Smooth muscle cell of trachea (primary cell): ENCODE results near the gene RPL22L1. TPM values are rescaled to one million over a fixed set of nuclear protein-coding genes. Genes with fewer than 3 reads are reported as not detected.

ENCODE experiments used
- total RNA-seq: library from RNA; depleted of rRNA; stranded (reverse); fragments of >200 nt; gene quantifications from 2 replicates; pipeline ENCODE4 v1.2.1, GENCODE V29; 2014

Gene RPL22L1
- total RNA-seq = 73.3 and 335 TPM in 2 replicates

DNA sequence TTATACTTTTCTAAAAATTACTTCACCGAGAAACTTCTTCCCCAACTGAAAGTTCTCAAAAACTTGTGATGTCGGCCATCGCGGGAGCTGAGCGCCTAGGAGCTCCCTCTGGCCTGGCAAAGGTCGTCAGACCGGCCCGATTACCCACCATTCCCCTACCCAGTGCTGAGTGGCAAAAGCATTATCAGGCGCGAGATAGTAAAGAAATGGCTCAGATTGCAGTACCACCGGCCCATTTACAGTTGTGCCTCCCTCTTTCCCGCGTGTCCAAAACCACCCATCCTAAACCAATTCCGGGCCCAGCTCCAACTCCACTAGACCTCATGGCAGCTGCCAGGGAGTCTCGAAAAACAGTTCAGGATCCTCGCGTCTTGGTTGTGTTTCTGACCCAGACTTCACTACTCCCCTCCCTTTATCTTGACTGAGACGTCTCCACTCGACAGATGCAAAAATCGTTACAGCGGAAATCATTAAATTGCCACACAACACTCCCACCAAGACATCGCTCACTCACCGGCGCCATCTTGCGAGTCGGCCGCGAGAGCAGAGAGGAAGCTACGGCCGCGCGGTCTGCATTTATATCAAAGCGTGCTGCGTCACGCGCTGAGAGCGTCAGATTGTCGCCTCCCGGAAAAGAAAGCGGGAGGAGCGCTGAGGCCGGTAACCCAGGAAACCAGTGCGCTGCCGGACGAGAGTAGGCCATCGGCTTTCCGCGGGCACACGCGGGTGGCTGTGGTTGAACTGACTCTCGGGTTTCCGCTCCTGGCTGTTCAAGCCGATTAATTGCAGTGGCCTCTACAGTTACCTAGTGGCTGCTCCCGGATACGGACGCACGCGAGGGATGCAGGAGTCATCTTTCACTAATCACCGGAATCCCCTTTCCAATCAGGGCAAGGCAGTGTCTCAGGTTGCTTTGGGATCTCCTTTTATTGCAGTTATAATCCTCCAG is at the start of gene RPL22L1:
Gene RPL22L1, minus strand, starts transcription at position 551 of the 949 bp plus-strand sequence. Its CDS starts 28 bp downstream, at position 523.

DNA sequence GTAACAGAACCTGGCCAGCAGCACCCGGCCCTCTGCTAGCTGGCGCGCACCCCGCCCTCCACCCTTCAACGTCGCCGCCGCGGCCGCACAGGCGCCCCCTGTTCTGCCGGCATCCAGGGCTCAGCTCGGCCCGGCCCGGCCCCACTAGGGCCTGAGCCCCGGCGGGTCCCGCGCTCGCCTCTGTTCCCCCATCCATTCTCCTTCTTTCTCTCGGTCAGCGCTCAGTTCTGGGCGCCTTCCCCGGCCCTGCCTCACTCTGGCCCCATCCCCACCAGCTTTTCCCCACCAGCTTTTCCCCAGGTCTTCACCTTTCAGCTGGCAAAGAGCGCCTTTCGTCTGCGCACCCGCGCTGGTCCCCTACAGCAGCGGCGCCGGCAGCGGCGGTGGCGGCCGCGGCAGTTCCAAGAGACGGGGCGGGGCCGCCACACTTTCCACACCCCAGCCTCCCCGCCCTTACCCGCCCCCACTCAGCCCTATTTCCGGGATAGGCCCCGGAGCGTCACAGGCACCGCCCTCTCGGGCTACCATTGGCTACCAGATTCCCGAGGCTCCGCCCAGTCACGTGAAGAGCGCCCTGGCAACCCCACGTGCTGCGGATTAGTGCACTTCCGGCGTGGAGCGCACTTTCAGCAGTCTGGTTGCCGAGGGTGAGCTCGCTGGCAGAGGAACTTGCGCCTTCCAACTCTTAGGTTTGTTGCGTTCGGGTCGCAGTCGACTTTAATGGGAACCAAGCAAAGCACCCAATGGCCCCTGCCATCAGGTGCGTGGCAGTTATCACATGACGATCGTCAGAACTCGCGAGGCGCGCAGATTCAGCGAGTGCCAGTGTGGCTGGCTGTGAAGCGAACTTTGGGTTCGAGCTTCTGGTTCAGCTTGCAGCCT is 38.5 kb upstream of the RPL22L1 start, which contains the start of gene EIF5A2:
Gene EIF5A2, minus strand, starts transcription at position 403 of the 882 bp plus-strand sequence. CDS start 831 bp downstream, outside the sequence.

Other genes starting within 250 kb of the RPL22L1 start
- 7.4 and 10.6 TPM in 2 replicates for gene EIF5A2, start 38.4 kb upstream of the RPL22L1 start, total RNA-seq
- not detected in 2 replicates for gene SLC2A2, start 156.5 kb upstream of the RPL22L1 start, total RNA-seq